GM21786 (cell line): ENCODE measurements around the gene FGD5.

Experiments
- ATAC-seq: cut with Tn5 transposase; IDR thresholded peaks from one replicate; pipeline ENCODE4 v1.9.1; 2021; ENCODE audit not compliant: unreplicated experiment

Gene FGD5

GRCh38 chr3:14787630-14788029 is 31.1 kb upstream of the FGD5 start:
- no peak for ATAC-seq

- ATAC-seq: no peak
Measured at GRCh38 chr3:14788644-14789043, 30.1 kb upstream of the FGD5 start.

- ATAC-seq: no peak
Measured at GRCh38 chr3:14789221-14789620, 29.5 kb upstream of the FGD5 start.

- no peak for ATAC-seq
Measured at GRCh38 chr3:14789640-14790285, 29.0 kb upstream of the FGD5 start.

DNA sequence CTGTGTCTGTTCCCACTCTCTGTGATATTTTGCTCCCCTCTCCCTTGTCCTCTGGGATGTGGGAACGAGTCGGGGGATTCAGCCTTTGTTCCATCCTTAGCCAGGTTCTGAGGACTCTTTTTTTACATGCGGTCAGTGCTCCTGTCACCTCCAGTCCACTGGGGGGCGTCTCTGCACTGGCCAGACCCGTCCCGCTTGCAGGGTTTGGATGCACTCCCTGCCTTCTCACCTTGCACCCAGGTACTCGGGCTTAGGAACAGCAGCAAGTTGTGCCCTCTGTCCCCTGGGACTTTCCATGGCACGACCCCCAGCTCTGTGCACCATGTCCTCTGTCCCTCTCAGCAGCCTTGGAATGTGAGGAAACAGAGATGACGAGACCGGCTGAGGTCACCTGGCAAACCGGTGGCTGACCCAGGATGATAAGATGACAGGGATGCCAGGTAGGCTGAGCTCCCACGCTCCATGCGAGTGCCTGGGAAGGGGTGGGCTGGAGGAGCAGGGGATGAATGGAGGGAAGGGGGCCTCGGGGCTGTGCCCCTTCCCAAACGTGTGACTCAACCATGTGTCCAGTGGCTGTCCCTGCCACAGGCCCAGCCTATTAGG is 27.3 kb upstream of the FGD5 start:
- no peak for ATAC-seq

GRCh38 chr3:14792691-14793121 is 26.1 kb upstream of the FGD5 start:
- ATAC-seq: no peak

GRCh38 chr3:14793126-14793857 is 25.5 kb upstream of the FGD5 start:
- no peak for ATAC-seq

- no peak for ATAC-seq
Measured at GRCh38 chr3:14793858-14794234, 24.9 kb upstream of the FGD5 start.

DNA sequence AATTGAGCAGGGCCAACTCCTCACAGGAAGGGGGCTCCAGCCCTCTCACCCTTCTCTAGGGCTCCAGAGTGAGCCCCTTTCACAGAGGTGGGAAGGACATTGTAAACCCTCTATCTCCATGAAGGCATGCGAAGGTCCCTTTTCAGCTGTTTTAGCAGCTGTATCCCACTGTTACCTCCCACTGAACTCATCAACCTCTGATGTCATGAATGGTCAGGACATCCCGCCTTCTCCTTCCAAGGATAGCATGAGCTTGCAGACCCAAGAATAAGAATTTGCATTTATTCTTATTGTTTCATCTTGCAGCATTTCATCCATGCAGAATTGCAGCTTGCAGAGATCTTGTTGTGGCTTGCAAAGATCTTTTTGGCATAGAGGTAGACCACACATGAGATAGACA is 24.3 kb upstream of the FGD5 start:
- ATAC-seq: no peak

- no peak for ATAC-seq
Measured at GRCh38 chr3:14795996-14796395, 22.8 kb upstream of the FGD5 start.

DNA sequence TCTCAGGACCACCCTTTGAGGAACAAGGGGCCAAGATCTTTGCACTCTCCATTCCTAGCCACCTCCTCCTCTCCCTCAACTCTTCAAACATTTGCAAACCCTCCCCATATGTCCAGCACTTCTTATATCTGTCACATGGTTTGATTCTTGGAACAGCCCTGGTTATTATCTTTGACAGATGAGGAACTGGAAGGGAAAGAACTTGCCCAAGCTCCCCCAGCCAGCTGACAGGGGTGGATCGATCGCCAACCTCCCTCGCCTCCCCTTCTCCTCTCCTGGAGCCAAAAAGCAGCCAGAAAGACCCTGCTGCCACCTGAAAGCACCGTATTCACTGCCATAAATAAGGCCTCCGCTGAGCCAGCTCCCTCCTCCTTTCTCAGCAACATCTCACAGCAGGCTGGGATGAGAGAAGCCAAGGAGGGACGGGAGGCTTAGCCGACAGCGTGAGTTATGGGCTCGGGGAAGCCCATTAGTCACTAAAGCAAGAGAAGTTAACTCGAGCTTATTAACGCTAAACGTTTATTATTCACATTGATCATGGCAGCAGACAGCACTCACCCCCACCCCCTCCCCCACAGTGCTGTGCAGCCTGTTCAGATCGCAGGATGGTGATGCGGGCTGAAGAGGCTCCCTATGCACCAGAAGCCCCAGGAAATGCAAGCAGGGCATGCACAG is 22.2 kb upstream of the FGD5 start:
- ATAC-seq: no peak

DNA sequence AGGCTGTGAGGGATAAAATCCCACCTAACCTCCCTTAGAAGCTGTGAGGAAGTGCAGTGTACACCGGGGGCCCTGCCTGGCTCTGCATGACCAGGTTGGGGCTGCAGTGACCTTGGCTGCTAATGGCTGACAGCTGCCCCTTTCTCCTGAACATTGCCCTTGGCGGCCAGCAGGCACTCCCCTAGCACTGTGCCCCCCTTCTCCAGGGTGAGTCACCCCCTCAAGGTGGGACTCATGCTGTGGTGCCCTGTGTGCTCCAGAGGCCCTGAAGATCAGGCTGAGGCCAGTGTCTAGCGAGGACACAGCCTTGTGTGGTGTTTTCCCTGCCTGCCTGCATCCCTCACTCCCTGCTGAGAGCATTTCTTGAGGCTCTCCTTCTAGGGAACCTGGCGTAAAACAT is 21.0 kb upstream of the FGD5 start:
- no peak for ATAC-seq

- no peak for ATAC-seq
Measured at GRCh38 chr3:14798231-14798630, 20.5 kb upstream of the FGD5 start.

- no peak for ATAC-seq
Measured at GRCh38 chr3:14799146-14799545, 19.6 kb upstream of the FGD5 start.

- ATAC-seq: no peak
Measured at GRCh38 chr3:14801031-14801430, 17.7 kb upstream of the FGD5 start.

DNA sequence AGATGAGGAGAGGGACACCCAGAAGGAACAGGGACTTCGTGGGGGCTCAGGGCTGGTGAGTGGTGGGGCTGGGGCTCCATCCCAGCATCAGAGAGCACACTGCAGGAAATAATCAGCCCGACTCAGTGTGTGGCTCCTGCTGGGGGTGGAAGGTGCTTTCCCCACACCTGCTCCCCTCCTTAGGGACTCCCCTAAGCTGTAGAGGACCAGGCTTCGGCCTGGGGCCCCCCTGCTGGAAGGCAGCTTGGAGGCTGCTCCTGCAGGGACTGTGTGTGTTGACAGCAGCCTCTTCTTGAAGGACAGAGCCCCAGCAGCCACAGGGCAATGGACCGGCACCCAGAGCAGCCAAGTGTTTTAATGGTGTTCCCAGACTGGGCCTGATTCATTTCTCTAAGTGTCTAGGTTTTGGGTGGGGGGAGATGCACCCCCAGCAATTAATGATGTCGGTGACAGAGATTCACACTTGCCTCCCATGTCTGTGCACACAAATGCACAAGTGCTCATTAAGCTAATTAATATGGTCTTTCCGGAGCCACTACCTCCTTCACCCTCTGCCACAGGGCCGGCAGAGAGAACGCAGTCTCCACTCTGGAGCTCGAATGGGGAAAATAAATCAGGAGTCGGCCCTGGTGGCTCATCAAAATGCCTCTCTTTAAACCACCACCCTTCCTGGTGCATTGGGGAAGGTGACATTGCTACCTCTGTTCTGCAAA is 16.9 kb upstream of the FGD5 start:
- ATAC-seq: no peak

DNA sequence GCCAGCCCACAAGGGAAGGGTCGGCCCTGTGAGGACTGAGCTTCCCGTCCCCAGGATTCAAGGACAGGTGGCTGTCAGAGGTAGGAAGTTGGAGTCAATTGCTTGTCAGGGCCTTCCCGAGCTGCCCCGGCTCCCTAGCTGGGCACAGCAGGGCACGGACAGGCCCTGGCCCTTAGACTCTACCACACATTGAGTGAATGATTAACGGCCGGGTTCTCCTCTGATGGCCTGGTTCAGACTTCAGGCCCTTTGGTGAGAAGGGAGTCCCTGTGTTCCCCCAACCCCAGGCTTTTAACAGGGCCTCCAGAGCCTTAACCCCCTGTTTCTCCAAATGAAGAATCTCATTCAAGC is 16.4 kb upstream of the FGD5 start:
- ATAC-seq: no peak

GRCh38 chr3:14803101-14803980 is 15.4 kb upstream of the FGD5 start:
- no peak for ATAC-seq

- no peak for ATAC-seq
Measured at GRCh38 chr3:14803981-14804834, 14.6 kb upstream of the FGD5 start.
